Mesenchymal stem cell (in vitro differentiated cells and primary cell): Measurements from ENCODE around the gene ADAP1.
"Not testable (repeated sequence)": the region's sequence is repeated elsewhere in the genome, so short reads cannot be mapped to it uniquely, and the experiment has no call there.

Experiments used
- DNase-seq: peaks from one replicate; pipeline ENCODE4 v3.0.0-alpha.2; 2013
- H2AFZ ChIP-seq: one replicate; pipeline ENCODE4 v1.6.1; 2013; ENCODE audit warnings: low read depth, mild to moderate bottlenecking, control low read depth, inconsistent platforms, low read length, moderate library complexity
- H2AK5ac ChIP-seq: 2 replicates; pipeline ENCODE4 v1.6.1; 2013; ENCODE audit warnings: low read length, moderate library complexity, mild to moderate bottlenecking, inconsistent platforms; ENCODE audit not compliant: severe bottlenecking
- H2BK120ac ChIP-seq: one replicate; pipeline ENCODE4 v1.6.1; 2013; ENCODE audit warnings: low read depth, mild to moderate bottlenecking, inconsistent platforms, low read length, moderate library complexity
- H2BK12ac ChIP-seq, 2 experiments: one replicate each; pipeline ENCODE4 v1.6.1; 2013; ENCODE audit warnings: inconsistent platforms in 2 of 2, low read length in 2 of 2, mild to moderate bottlenecking in 2 of 2, moderate library complexity in 2 of 2, control low read depth in 1 of 2
- H2BK15ac ChIP-seq: one replicate; pipeline ENCODE4 v1.6.1; 2013; ENCODE audit warnings: mild to moderate bottlenecking, low read depth, inconsistent platforms; ENCODE audit not compliant: poor library complexity, severe bottlenecking
- H2BK5ac ChIP-seq: 2 replicates; pipeline ENCODE4 v1.6.1; 2013; ENCODE audit warnings: low read depth, mild to moderate bottlenecking, low read length, control low read depth, inconsistent platforms; ENCODE audit not compliant: poor library complexity, severe bottlenecking
- H3K14ac ChIP-seq, 2 experiments: one replicate each; pipeline ENCODE4 v1.6.1; 2013; ENCODE audit warnings: inconsistent platforms in 2 of 2, low read length in 2 of 2, control low read depth in 1 of 2, mild to moderate bottlenecking in 1 of 2, moderate library complexity in 1 of 2
- H3K18ac ChIP-seq, 2 experiments: one replicate each; pipeline ENCODE4 v1.6.1; 2013; ENCODE audit warnings: inconsistent platforms in 2 of 2, low read length in 2 of 2, control low read depth in 1 of 2, low read depth in 1 of 2, mild to moderate bottlenecking in 1 of 2
- H3K23ac ChIP-seq, 2 experiments: one replicate each; pipeline ENCODE4 v1.6.1; 2013; ENCODE audit warnings: inconsistent platforms in 2 of 2, low read length in 2 of 2, mild to moderate bottlenecking in 2 of 2, moderate library complexity in 2 of 2, control low read depth in 1 of 2
- H3K27ac ChIP-seq: 2 replicates; pipeline ENCODE4 v1.5.1; 2013; ENCODE audit warnings: mild to moderate bottlenecking, moderate library complexity, low read length, control low read depth, inconsistent platforms; ENCODE audit not compliant: poor library complexity, severe bottlenecking
- H3K27me3 ChIP-seq, 2 experiments: 2 replicates each; pipeline versions ENCODE4 v1.6.1 to v1.7.0; 2013; ENCODE audit warnings: low read length in 2 of 2, mild to moderate bottlenecking in 2 of 2, moderate library complexity in 2 of 2, control low read depth in 1 of 2, inconsistent platforms in 1 of 2; ENCODE audit not compliant: control insufficient read depth in 1 of 2, insufficient read depth in 1 of 2
- H3K36me3 ChIP-seq, 2 experiments: 2 replicates each; pipeline versions ENCODE4 v1.6.1 to v1.7.0; 2013; ENCODE audit warnings: low read length in 2 of 2, control low read depth in 1 of 2, inconsistent platforms in 1 of 2, low read depth in 1 of 2, mild to moderate bottlenecking in 1 of 2; ENCODE audit not compliant: insufficient read depth in 2 of 2, control insufficient read depth in 1 of 2
- H3K4ac ChIP-seq, 2 experiments: one replicate each; pipeline ENCODE4 v1.6.1; 2013; ENCODE audit warnings: inconsistent platforms in 2 of 2, low read length in 2 of 2, mild to moderate bottlenecking in 2 of 2, moderate library complexity in 2 of 2, control low read depth in 1 of 2, low read depth in 1 of 2
- H3K4me1 ChIP-seq: 2 replicates; pipeline ENCODE4 v1.6.1; 2013; ENCODE audit warnings: low read depth, low read length, control low read depth; ENCODE audit not compliant: control insufficient read depth, insufficient read depth
- H3K4me2 ChIP-seq: 2 replicates; pipeline ENCODE4 v1.6.1; 2013; ENCODE audit warnings: low read length, mild to moderate bottlenecking, inconsistent platforms; ENCODE audit not compliant: poor library complexity, severe bottlenecking
- H3K4me3 ChIP-seq, 2 experiments: 2 replicates each; pipeline versions ENCODE4 v1.5.1 to v1.7.0; 2013; ENCODE audit warnings: low read length in 2 of 2, mild to moderate bottlenecking in 2 of 2, control low read depth in 1 of 2, low read depth in 1 of 2; ENCODE audit not compliant: insufficient read depth in 1 of 2
- H3K79me1 ChIP-seq: replicated peaks from 2 replicates; pipeline ENCODE4 v1.6.1; 2013; ENCODE audit warnings: mild to moderate bottlenecking, control low read depth, low read length, inconsistent platforms; ENCODE audit not compliant: poor library complexity, severe bottlenecking
- H3K9ac ChIP-seq: 2 replicates; pipeline ENCODE4 v1.7.0; 2013; ENCODE audit warnings: mild to moderate bottlenecking, low read length, moderate library complexity
- H3K9me3 ChIP-seq: 2 replicates; pipeline ENCODE4 v1.7.0; 2013; ENCODE audit warnings: mild to moderate bottlenecking, low read length; ENCODE audit not compliant: control insufficient read depth
- H4K8ac ChIP-seq: one replicate; pipeline ENCODE4 v1.6.1; 2013; ENCODE audit warnings: inconsistent platforms, mild to moderate bottlenecking, low read length, moderate library complexity
- H4K91ac ChIP-seq: one replicate; pipeline ENCODE4 v1.6.1; 2013; ENCODE audit warnings: mild to moderate bottlenecking, low read length, inconsistent platforms
- WGBS: methylation state at CpG from one replicate; pipeline ENCODE4 v1.1.7; 2013; ENCODE audit warnings: mixed read lengths; 5-methylcytosine and 5-hydroxymethylcytosine counted together

The ADAP1 gene

GRCh38 chr7:874031-874749, 80.3 kb downstream of the ADAP1 start:
- no peak overlapping the region for H4K8ac ChIP-seq
- H3K4ac ChIP-seq, result no peak overlapping the region
- H3K4me2 ChIP-seq, result no peak overlapping the region
- peak overlapping the region in 1 of 2 experiments; percentile 47 for H3K18ac ChIP-seq
- H3K36me3 ChIP-seq, result peaks cover 37 to 59% of the 10 kb centered on the region in 2 experiments
- no peak overlapping the region for H2BK12ac ChIP-seq
- H3K27ac ChIP-seq, result no peak overlapping the region
- no peaks in the 10 kb centered on the region for H3K27me3 ChIP-seq
- no peak overlapping the region for H2BK5ac ChIP-seq
- peak overlapping the region; percentile 61 for H3K9ac ChIP-seq
- H3K23ac ChIP-seq, result no peak overlapping the region
- no peak overlapping the region for H4K91ac ChIP-seq
- no peak overlapping the region for H2AFZ ChIP-seq
- peak overlapping the region; percentile 85 for H2AK5ac ChIP-seq
- no peak overlapping the region for H3K14ac ChIP-seq
- H3K4me1 ChIP-seq, result peaks cover 12% of the 10 kb centered on the region
- peaks cover 17% of the 10 kb centered on the region for H3K79me1 ChIP-seq
- no peaks in the 10 kb centered on the region for H3K9me3 ChIP-seq
- WGBS, result 45% methylated on average over 7 of the region's 9 CpGs
- DNase-seq, result peak; percentile 87
- H2BK15ac ChIP-seq, result peak overlapping the region; percentile 54
- no peak overlapping the region for H2BK120ac ChIP-seq
- no peak overlapping the region for H3K4me3 ChIP-seq

DNA sequence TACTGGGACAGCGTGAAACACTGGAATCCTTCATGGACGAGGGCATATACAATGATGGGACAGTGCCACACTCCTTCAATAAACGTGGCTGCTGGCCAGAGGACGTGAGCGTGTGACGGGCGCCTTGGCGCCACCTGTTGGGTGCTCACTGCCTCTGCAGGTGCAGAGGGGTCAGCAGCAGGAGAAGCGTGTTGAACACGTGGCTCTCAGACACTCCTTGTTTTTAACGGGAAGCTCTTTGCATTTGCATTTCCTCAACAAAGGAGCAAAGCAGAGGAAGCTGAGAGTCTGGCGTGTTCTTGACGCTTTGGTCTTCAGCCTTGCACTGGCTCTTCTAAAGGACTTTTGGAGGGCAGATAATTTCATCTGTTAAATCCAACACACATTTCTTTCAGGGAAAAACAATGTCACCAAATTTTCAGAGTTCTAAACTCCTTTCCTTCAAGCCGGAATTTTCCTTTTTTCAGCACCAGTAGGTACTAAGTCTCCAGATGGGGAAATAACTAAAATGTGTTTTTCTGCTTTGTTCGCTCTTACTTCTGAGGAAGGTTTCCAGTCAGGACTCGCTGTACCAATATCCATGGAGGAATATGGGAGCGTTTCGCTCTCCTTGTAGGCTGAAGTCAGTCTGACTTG, 81.0 kb downstream of the ADAP1 start:
- no peak overlapping the region for H4K8ac ChIP-seq
- H3K9me3 ChIP-seq, result no peaks in the 10 kb centered on the region
- peaks cover 10% of the 10 kb centered on the region for H3K4me1 ChIP-seq
- H3K36me3 ChIP-seq, result peaks cover 35 to 63% of the 10 kb centered on the region in 2 experiments
- peak overlapping the region; percentile 37 to 47 for H3K18ac ChIP-seq
- no peak overlapping the region for H4K91ac ChIP-seq
- H2BK5ac ChIP-seq, result no peak overlapping the region
- H3K14ac ChIP-seq, result no peak overlapping the region
- no peak overlapping the region for H3K4me3 ChIP-seq
- H2BK12ac ChIP-seq, result peak overlapping the region in 1 of 2 experiments; percentile 35
- H3K23ac ChIP-seq, result no peak overlapping the region
- H3K4ac ChIP-seq, result no peak overlapping the region
- no peak overlapping the region for H2AFZ ChIP-seq
- no peak overlapping the region for H2BK120ac ChIP-seq
- peak overlapping the region; percentile 61 for H3K9ac ChIP-seq
- no peak overlapping the region for H3K4me2 ChIP-seq
- WGBS, result 37% methylated on average over 18 of the region's 18 CpGs
- DNase-seq, result peak; percentile 80
- no peak overlapping the region for H3K27ac ChIP-seq
- peaks cover 19% of the 10 kb centered on the region for H3K79me1 ChIP-seq
- peak overlapping the region; percentile 54 for H2BK15ac ChIP-seq
- H2AK5ac ChIP-seq, result peak overlapping the region; percentile 85
- no peaks in the 10 kb centered on the region for H3K27me3 ChIP-seq

DNA sequence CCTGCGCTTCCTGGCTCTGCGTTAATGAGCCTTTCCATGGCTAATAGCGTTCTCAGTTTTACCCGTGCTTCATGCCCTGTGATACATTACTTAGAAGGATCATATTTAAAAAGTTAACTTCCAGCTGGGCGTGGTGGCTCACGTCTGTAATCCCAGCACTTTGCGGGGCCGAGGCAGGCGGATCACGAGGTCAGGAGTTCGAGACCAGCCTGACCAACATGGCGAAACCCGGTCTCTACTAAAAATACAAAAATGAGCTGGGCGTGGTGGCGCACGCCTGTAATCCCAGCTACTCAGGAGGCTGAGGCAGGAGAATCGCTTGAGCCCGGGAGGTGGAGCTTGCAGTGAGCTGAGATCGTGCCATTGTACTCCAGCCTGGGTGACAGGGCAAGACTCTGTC, 81.8 kb downstream of the ADAP1 start:
- H4K8ac ChIP-seq, H3K4me2 ChIP-seq, H4K91ac ChIP-seq, H3K9me3 ChIP-seq, H3K18ac ChIP-seq, H2AFZ ChIP-seq, H2BK12ac ChIP-seq, H2BK120ac ChIP-seq, DNase-seq, H3K23ac ChIP-seq, H3K27ac ChIP-seq, H3K14ac ChIP-seq, H2BK15ac ChIP-seq, H3K4ac ChIP-seq, H2AK5ac ChIP-seq, H2BK5ac ChIP-seq, H3K27me3 ChIP-seq, H3K4me3 ChIP-seq: not testable (repeated sequence)
- H3K79me1 ChIP-seq, result peaks cover 25% of the 10 kb centered on the region
- peaks cover 43 to 69% of the 10 kb centered on the region in 2 experiments for H3K36me3 ChIP-seq
- peaks cover 12% of the 10 kb centered on the region for H3K4me1 ChIP-seq
- peak overlapping the region; percentile 61 for H3K9ac ChIP-seq
- WGBS, result 93% methylated on average over 19 of the region's 19 CpGs

DNA sequence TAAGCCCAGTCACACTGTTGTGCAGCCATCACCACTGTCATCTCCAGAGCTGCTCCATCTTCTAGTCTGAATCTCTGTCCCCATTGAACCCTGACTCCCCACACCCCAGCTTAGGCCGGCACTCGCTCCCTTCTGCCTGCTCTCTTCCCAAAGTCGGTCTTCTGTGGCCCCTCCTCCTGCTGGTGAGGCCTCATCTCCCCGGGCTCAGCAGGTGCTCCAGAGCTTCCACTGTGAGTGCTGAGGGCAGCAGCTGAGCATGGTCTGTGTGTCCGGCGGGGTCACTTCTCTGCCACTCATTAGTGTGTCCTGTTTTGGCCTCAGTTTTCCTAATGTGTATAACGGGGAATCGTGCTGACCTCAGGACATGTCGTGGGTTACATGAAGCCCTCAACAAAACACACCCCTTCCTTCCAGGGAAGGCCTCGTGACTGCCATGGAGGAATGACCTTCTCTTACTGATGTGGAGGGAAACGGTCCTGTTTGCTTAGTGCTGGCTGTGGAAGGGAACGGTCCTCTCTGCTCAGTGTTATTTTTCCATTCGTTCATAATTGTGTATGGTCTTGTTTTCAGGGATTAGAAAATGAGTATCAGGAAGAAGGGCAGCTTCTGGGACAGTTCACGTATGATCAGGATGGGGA, 82.5 kb downstream of the ADAP1 start:
- Histone ChIP-seq H2BK15ac (no peak overlapping the region), H2AK5ac (no peak overlapping the region), H3K4me1 (peaks cover 16% of the 10 kb centered on the region), H2BK120ac (no peak overlapping the region), H2AFZ (no peak overlapping the region), H3K27me3 (no peaks in the 10 kb centered on the region), H3K36me3 (peaks cover 49 to 75% of the 10 kb centered on the region in 2 experiments), H3K18ac (no peak overlapping the region), H3K9me3 (no peaks in the 10 kb centered on the region), H3K4me2 (no peak overlapping the region), H3K14ac (no peak overlapping the region), H4K8ac (no peak overlapping the region), H2BK5ac (no peak overlapping the region), H3K79me1 (peaks cover 29% of the 10 kb centered on the region), H4K91ac (no peak overlapping the region), H3K27ac (no peak overlapping the region), H3K9ac (no peak overlapping the region), H3K23ac (peak overlapping the region in 1 of 2 experiments; percentile 32), H3K4ac (no peak overlapping the region), H3K4me3 (no peak overlapping the region), H2BK12ac (peak overlapping the region in 1 of 2 experiments; percentile 67)
- no peak for DNase-seq
- 93% methylated on average over 14 of the region's 14 CpGs for WGBS
